HepG2 (cell line): ENCODE measurements around the gene PKD1L1. TPM values are rescaled to one million over a fixed set of nuclear protein-coding genes. Genes with fewer than 3 reads are reported as not detected.

Experiments used
- BRD4 ChIP-seq: sonication (generic); formaldehyde crosslinking; IDR thresholded peaks from 2 replicates; pipeline ENCODE4 v1.4.0; 2020; ENCODE audit warnings: missing genetic modification reagents
- CHD4 ChIP-seq: fragments of 200-600 bp; sonication (generic); IDR thresholded peaks from 2 replicates; pipeline ENCODE4 v1.7.0; 2017; ENCODE audit warnings: mild to moderate bottlenecking, low read length, borderline replicate concordance
- FOXJ3 ChIP-seq: sonication (generic); formaldehyde crosslinking; IDR thresholded peaks from 2 replicates; pipeline ENCODE4 v1.4.0; 2020; ENCODE audit warnings: missing genetic modification reagents, mild to moderate bottlenecking, borderline replicate concordance
- KDM5B ChIP-seq: sonication (generic); formaldehyde crosslinking; IDR thresholded peaks from 2 replicates; pipeline ENCODE4 v1.4.0; 2020; ENCODE audit warnings: missing genetic modification reagents, mild to moderate bottlenecking, borderline replicate concordance
- PHB2 ChIP-seq: fragments of 450-650 bp; IDR thresholded peaks from 2 replicates; pipeline ENCODE4 v1.6.1; 2018; ENCODE audit not compliant: partially characterized antibody
- RORA ChIP-seq: sonication (generic); formaldehyde crosslinking; IDR thresholded peaks from 2 replicates; pipeline ENCODE4 v1.5.0; 2020; ENCODE audit warnings: mild to moderate bottlenecking, missing genetic modification reagents, moderate library complexity
- SSRP1 ChIP-seq: IDR thresholded peaks from 2 replicates; pipeline ENCODE4 v1.6.1; 2016; ENCODE audit warnings: control low read depth
- TCF12 ChIP-seq, 2 experiments: fragments of 450-650 bp in 1 of 2; sonication (generic) in 1 of 2; formaldehyde crosslinking in 1 of 2; IDR thresholded peaks; 2 replicates each; pipeline versions ENCODE4 v1.6.1 to v1.8.0; 2017 to 2022; ENCODE audit warnings: antibody characterized with exemption in 1 of 2, mild to moderate bottlenecking in 1 of 2, missing genetic modification reagents in 1 of 2, moderate library complexity in 1 of 2
- THAP7 ChIP-seq: sonication (generic); formaldehyde crosslinking; IDR thresholded peaks from 2 replicates; pipeline ENCODE4 v1.8.1; 2023; ENCODE audit warnings: mild to moderate bottlenecking, missing genetic modification reagents
- ZNF317 ChIP-seq: sonication (generic); formaldehyde crosslinking; IDR thresholded peaks from 2 replicates; pipeline ENCODE4 v1.5.0; 2020; ENCODE audit warnings: mild to moderate bottlenecking, missing genetic modification reagents
- ZNF333 ChIP-seq: sonication (generic); formaldehyde crosslinking; IDR thresholded peaks from 2 replicates; pipeline ENCODE4 v1.4.0; 2020; ENCODE audit warnings: mild to moderate bottlenecking, missing genetic modification reagents, borderline replicate concordance
- ZNF34 ChIP-seq: sonication (generic); formaldehyde crosslinking; IDR thresholded peaks from 2 replicates; pipeline ENCODE4 v1.4.0; 2020; ENCODE audit warnings: mild to moderate bottlenecking, missing genetic modification reagents, borderline replicate concordance
- ZNF432 ChIP-seq: sonication (generic); formaldehyde crosslinking; IDR thresholded peaks from 2 replicates; pipeline ENCODE4 v1.5.0; 2020; ENCODE audit warnings: missing genetic modification reagents, mild to moderate bottlenecking, borderline replicate concordance
- ZNF547 ChIP-seq: sonication (generic); formaldehyde crosslinking; IDR thresholded peaks from 2 replicates; pipeline ENCODE4 v1.5.1; 2020; ENCODE audit warnings: mild to moderate bottlenecking, missing genetic modification reagents
- ZNF589 ChIP-seq: sonication (generic); formaldehyde crosslinking; conservative IDR thresholded peaks from 2 replicates; pipeline ENCODE4 v1.8.0; 2022; ENCODE audit warnings: mild to moderate bottlenecking, moderate library complexity, missing genetic modification reagents
- ZNF615 ChIP-seq: sonication (generic); formaldehyde crosslinking; IDR thresholded peaks from 2 replicates; pipeline ENCODE4 v1.5.0; 2020; ENCODE audit warnings: mild to moderate bottlenecking, missing genetic modification reagents, borderline replicate concordance
- ZNF670 ChIP-seq: sonication (generic); formaldehyde crosslinking; IDR thresholded peaks from 2 replicates; pipeline ENCODE4 v1.8.0; 2022; ENCODE audit warnings: mild to moderate bottlenecking, missing genetic modification reagents, borderline replicate concordance
- ZSCAN21 ChIP-seq: sonication (generic); formaldehyde crosslinking; IDR thresholded peaks from 2 replicates; pipeline ENCODE4 v1.8.0; 2022; ENCODE audit warnings: mild to moderate bottlenecking, missing genetic modification reagents, moderate library complexity, borderline replicate concordance
- polyA plus RNA-seq, 8 experiments: library from polyadenylated mRNA; depleted of rRNA in 3 of 8; stranded (reverse) in 7 of 8; unstranded in 1 of 8; fragments of >200 nt; fragmentation: Illumina TruSeq in 4 of 8; extraction: Trizol in 4 of 8; gene quantifications; 2 replicates each; pipeline versions ENCODE4 v1.2.1 to v1.2.3, GENCODE V29; 2011 to 2016; ENCODE audit warnings: low read depth in 4 of 8, missing spikeins in 1 of 8, mixed read lengths in 1 of 8; ENCODE audit not compliant: insufficient read depth in 1 of 8
- total RNA-seq, 5 experiments: library from RNA; depleted of rRNA; stranded (reverse); fragments of >200 nt; fragmentation: Illumina TruSeq; extraction: Trizol; gene quantifications; 2 replicates each; pipeline ENCODE4 v1.2.3, GENCODE V29; 2016; ENCODE audit warnings: low read depth in 1 of 5
- TF ChIP-seq, protein P1 (sequence below): sonication (generic); formaldehyde crosslinking; IDR thresholded peaks from 2 replicates; pipeline ENCODE4 v1.4.0; 2020; ENCODE audit warnings: mild to moderate bottlenecking, missing genetic modification reagents
- TF ChIP-seq, protein P2 (sequence below): sonication (generic); formaldehyde crosslinking; IDR thresholded peaks from 2 replicates; pipeline ENCODE4 v1.4.0; 2020; ENCODE audit warnings: missing genetic modification reagents

The PKD1L1 gene
- total and polyA plus RNA-seq, 2 of the 13 experiments (the other 11 are each of a cell fraction or from before 2014, with no cell fraction given): 0.01 TPM; not detected in 1

GRCh38 chr7:47979145-47979831 is 31.0 kb upstream of the PKD1L1 start, which contains the start of gene HUS1 (continued):
- TF ChIP-seq FOXJ3 (CRISPR knock-in tag) (0 out of 2 replicates have a peak, but pooled peaks have one; percentile 66), CHD4 (0 out of 2 replicates have a peak, but pooled peaks have one; percentile 72), ZNF547 (CRISPR knock-in tag) (0 out of 2 replicates have a peak, but pooled peaks have one; percentile 42), PHB2 (no peak), ZNF670 (CRISPR knock-in tag) (peak; percentile 95), KDM5B (CRISPR knock-in tag) (peak; percentile 90; the same call in 1 of the 2 replicates), ZNF432 (CRISPR knock-in tag) (no peak), ZNF589 (peak; percentile 43; the same call in 1 of the 2 replicates), BRD4 (CRISPR knock-in tag) (peak; percentile 59; the same call in 1 of the 2 replicates), RORA (no peak), TCF12 (IDR thresholded peaks at IDR 0.05) (no peak), TCF12 (CRISPR knock-in tag; IDR thresholded peaks at IDR 0.05) (peak; percentile 80; the same call in 1 of the 2 replicates), ZSCAN21 (peak; percentile 70; the same call in 1 of the 2 replicates), SSRP1 (CRISPR knock-in tag) (no peak; the same call in 1 of the 2 replicates), ZNF34 (CRISPR knock-in tag) (peak; percentile 75; the same call in 1 of the 2 replicates), ZNF615 (CRISPR knock-in tag) (peak; percentile 83; the same call in 1 of the 2 replicates), THAP7 (CRISPR knock-in tag) (peak; percentile 94), ZNF317 (CRISPR knock-in tag) (0 out of 2 replicates have a peak, but pooled peaks have one; percentile 27), ZNF333 (CRISPR knock-in tag) (peak; percentile 60; the same call in 1 of the 2 replicates)
- TF ChIP-seq, protein P1, sequence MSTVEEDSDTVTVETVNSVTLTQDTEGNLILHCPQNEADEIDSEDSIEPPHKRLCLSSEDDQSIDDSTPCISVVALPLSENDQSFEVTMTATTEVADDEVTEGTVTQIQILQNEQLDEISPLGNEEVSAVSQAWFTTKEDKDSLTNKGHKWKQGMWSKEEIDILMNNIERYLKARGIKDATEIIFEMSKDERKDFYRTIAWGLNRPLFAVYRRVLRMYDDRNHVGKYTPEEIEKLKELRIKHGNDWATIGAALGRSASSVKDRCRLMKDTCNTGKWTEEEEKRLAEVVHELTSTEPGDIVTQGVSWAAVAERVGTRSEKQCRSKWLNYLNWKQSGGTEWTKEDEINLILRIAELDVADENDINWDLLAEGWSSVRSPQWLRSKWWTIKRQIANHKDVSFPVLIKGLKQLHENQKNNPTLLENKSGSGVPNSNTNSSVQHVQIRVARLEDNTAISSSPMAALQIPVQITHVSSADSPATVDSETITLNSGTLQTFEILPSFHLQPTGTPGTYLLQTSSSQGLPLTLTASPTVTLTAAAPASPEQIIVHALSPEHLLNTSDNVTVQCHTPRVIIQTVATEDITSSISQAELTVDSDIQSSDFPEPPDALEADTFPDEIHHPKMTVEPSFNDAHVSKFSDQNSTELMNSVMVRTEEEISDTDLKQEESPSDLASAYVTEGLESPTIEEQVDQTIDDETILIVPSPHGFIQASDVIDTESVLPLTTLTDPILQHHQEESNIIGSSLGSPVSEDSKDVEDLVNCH (CRISPR knock-in tag): no peak
- TF ChIP-seq, protein P2, sequence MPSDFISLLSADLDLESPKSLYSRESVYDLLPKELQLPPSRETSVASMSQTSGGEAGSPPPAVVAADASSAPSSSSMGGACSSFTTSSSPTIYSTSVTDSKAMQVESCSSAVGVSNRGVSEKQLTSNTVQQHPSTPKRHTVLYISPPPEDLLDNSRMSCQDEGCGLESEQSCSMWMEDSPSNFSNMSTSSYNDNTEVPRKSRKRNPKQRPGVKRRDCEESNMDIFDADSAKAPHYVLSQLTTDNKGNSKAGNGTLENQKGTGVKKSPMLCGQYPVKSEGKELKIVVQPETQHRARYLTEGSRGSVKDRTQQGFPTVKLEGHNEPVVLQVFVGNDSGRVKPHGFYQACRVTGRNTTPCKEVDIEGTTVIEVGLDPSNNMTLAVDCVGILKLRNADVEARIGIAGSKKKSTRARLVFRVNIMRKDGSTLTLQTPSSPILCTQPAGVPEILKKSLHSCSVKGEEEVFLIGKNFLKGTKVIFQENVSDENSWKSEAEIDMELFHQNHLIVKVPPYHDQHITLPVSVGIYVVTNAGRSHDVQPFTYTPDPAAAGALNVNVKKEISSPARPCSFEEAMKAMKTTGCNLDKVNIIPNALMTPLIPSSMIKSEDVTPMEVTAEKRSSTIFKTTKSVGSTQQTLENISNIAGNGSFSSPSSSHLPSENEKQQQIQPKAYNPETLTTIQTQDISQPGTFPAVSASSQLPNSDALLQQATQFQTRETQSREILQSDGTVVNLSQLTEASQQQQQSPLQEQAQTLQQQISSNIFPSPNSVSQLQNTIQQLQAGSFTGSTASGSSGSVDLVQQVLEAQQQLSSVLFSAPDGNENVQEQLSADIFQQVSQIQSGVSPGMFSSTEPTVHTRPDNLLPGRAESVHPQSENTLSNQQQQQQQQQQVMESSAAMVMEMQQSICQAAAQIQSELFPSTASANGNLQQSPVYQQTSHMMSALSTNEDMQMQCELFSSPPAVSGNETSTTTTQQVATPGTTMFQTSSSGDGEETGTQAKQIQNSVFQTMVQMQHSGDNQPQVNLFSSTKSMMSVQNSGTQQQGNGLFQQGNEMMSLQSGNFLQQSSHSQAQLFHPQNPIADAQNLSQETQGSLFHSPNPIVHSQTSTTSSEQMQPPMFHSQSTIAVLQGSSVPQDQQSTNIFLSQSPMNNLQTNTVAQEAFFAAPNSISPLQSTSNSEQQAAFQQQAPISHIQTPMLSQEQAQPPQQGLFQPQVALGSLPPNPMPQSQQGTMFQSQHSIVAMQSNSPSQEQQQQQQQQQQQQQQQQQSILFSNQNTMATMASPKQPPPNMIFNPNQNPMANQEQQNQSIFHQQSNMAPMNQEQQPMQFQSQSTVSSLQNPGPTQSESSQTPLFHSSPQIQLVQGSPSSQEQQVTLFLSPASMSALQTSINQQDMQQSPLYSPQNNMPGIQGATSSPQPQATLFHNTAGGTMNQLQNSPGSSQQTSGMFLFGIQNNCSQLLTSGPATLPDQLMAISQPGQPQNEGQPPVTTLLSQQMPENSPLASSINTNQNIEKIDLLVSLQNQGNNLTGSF (CRISPR knock-in tag): 0 out of 2 replicates have a peak, but pooled peaks have one; percentile 59
